Liver (tissue), 9 donors: Measurements from ENCODE around the gene CENPN. TPM values are rescaled to one million over a fixed set of nuclear protein-coding genes. Genes with fewer than 3 reads are reported as not detected.

Source experiments
- DNase-seq: peaks from one replicate; pipeline ENCODE4 v3.0.0-alpha.2; 2017; ENCODE audit warnings: low spot score
- H3K27ac ChIP-seq, 2 donors: one replicate each; pipeline ENCODE4 v1.7.0; 2013; ENCODE audit warnings: inconsistent platforms in 2 of 2, low read length in 2 of 2, control low read depth in 1 of 2, low read depth in 1 of 2, mild to moderate bottlenecking in 1 of 2
- H3K27me3 ChIP-seq, 4 donors: one replicate each; pipeline versions ENCODE4 v1.6.1 to v1.7.0; 2013; ENCODE audit warnings: low read length in 3 of 4, inconsistent platforms in 1 of 4, mild to moderate bottlenecking in 1 of 4, moderate library complexity in 1 of 4; ENCODE audit not compliant: control insufficient read depth in 4 of 4, insufficient read depth in 4 of 4
- H3K36me3 ChIP-seq, 4 donors: one replicate each; pipeline versions ENCODE4 v1.6.1 to v1.7.0; 2013; ENCODE audit warnings: low read length in 3 of 4, mild to moderate bottlenecking in 3 of 4, low read depth in 1 of 4, moderate library complexity in 1 of 4; ENCODE audit not compliant: control insufficient read depth in 4 of 4, insufficient read depth in 3 of 4
- H3K4me1 ChIP-seq, 4 donors: one replicate each; pipeline versions ENCODE4 v1.6.1 to v1.7.0; 2013; ENCODE audit warnings: low read length in 3 of 4, mild to moderate bottlenecking in 3 of 4, moderate library complexity in 1 of 4; ENCODE audit not compliant: control insufficient read depth in 4 of 4, insufficient read depth in 4 of 4
- H3K4me3 ChIP-seq, 3 donors: one replicate each; pipeline versions ENCODE4 v1.6.1 to v1.7.0; 2013; ENCODE audit warnings: low read length in 3 of 3, control low read depth in 1 of 3, low read depth in 1 of 3, mild to moderate bottlenecking in 1 of 3
- H3K9ac ChIP-seq, 2 donors: one replicate each; pipeline ENCODE4 v1.7.0; 2013; ENCODE audit warnings: low read length in 2 of 2, mild to moderate bottlenecking in 2 of 2, moderate library complexity in 2 of 2, control low read depth in 1 of 2, low read depth in 1 of 2
- H3K9me3 ChIP-seq, 4 donors: one replicate each; pipeline versions ENCODE4 v1.6.1 to v1.7.0; 2013; ENCODE audit warnings: low read length in 3 of 4; ENCODE audit not compliant: control insufficient read depth in 4 of 4
- EGR1 ChIP-seq, 2 donors: IDR thresholded peaks; 2 replicates each; pipeline ENCODE4 v1.6.1; 2016 to 2018; ENCODE audit warnings: antibody characterized with exemption in 2 of 2, low read depth in 2 of 2
- FOXA1 ChIP-seq: IDR thresholded peaks from 2 replicates; pipeline ENCODE4 v1.6.1; 2016; ENCODE audit warnings: antibody characterized with exemption
- HNF4A ChIP-seq, 2 donors: conservative IDR thresholded peaks; 2 replicates each; pipeline ENCODE4 v1.6.1; 2016; ENCODE audit warnings: antibody characterized with exemption in 2 of 2, mild to moderate bottlenecking in 2 of 2
- HNF4G ChIP-seq: IDR thresholded peaks from 2 replicates; pipeline ENCODE4 v1.6.1; 2016; ENCODE audit warnings: antibody characterized with exemption
- JUND ChIP-seq, 2 donors: IDR thresholded peaks; 2 replicates each; pipeline ENCODE4 v1.6.1; 2016; ENCODE audit warnings: antibody characterized with exemption in 2 of 2
- NR2F2 ChIP-seq: IDR thresholded peaks from 2 replicates; pipeline ENCODE4 v1.6.1; 2016; ENCODE audit warnings: antibody characterized with exemption
- RAD21 ChIP-seq, 2 donors: IDR thresholded peaks; 2 replicates each; pipeline ENCODE4 v1.6.1; 2016; ENCODE audit warnings: antibody characterized with exemption in 2 of 2, mild to moderate bottlenecking in 2 of 2
- RXRA ChIP-seq, 2 donors: IDR thresholded peaks; 2 replicates each; pipeline ENCODE4 v1.6.1; 2017 to 2018; ENCODE audit warnings: antibody characterized with exemption in 2 of 2, mild to moderate bottlenecking in 1 of 2
- SP1 ChIP-seq: IDR thresholded peaks from 2 replicates; pipeline ENCODE4 v1.6.1; 2018; ENCODE audit warnings: antibody characterized with exemption, mild to moderate bottlenecking
- TAF1 ChIP-seq: conservative IDR thresholded peaks from 2 replicates; pipeline ENCODE4 v1.6.1; 2016; ENCODE audit warnings: antibody characterized with exemption, mild to moderate bottlenecking
- YY1 ChIP-seq: IDR thresholded peaks from 2 replicates; pipeline ENCODE4 v1.6.1; 2016; ENCODE audit warnings: antibody characterized with exemption, mild to moderate bottlenecking
- WGBS: extraction: QIAGEN DNeasy Blood & Tissue Kit; methylation state at CpG from one replicate; pipeline ENCODE4 v1.1.7; 2013; 5-methylcytosine and 5-hydroxymethylcytosine counted together
- polyA plus RNA-seq, 2 donors: library from polyadenylated mRNA; stranded (reverse) in 1 of 2; unstranded in 1 of 2; fragments of 200-250 nt in 1 of 2; fragments of >200 nt in 1 of 2; fragmentation: Nextera tagmentation in 1 of 2; extraction: Ambion mirVana in 1 of 2; gene quantifications; one replicate each; pipeline versions ENCODE4 v1.2.1 to v1.2.3, GENCODE V29; 2013 to 2015
- total RNA-seq, 2 donors: library from RNA; depleted of rRNA; stranded (reverse); fragments of >200 nt; gene quantifications; one replicate each; pipeline ENCODE4 v1.2.3, GENCODE V29; 2014
- TF ChIP-seq, protein P1 (sequence below): fragments of 150-350 bp; IDR thresholded peaks from 2 replicates; pipeline ENCODE4 v1.5.1; 2017; ENCODE audit warnings: improper control_type of control experiment, low read depth, low read length; ENCODE audit not compliant: missing input control
- TF ChIP-seq, protein P2 (sequence below): IDR thresholded peaks from 2 replicates; pipeline ENCODE4 v1.6.1; 2016; ENCODE audit warnings: antibody characterized with exemption
- TF ChIP-seq, protein P3 (sequence below): IDR thresholded peaks from 2 replicates; pipeline ENCODE4 v1.6.1; 2016; ENCODE audit warnings: antibody characterized with exemption, mild to moderate bottlenecking
- TF ChIP-seq, protein P4 (sequence below): IDR thresholded peaks from 2 replicates; pipeline ENCODE4 v1.6.1; 2016; ENCODE audit warnings: antibody characterized with exemption
- TF ChIP-seq, protein P5 (sequence below): IDR thresholded peaks from 2 replicates; pipeline ENCODE4 v1.6.1; 2016; ENCODE audit warnings: antibody characterized with exemption
- donor health status: healthy.
- donor health status: healthy.
- donor health status: healthy.
- donor health status: healthy.
- donor health status: healthy.

Gene CENPN
- total and polyA plus RNA-seq, 4 donors: 1.8 to 30.8 (median 7.9) TPM

DNA sequence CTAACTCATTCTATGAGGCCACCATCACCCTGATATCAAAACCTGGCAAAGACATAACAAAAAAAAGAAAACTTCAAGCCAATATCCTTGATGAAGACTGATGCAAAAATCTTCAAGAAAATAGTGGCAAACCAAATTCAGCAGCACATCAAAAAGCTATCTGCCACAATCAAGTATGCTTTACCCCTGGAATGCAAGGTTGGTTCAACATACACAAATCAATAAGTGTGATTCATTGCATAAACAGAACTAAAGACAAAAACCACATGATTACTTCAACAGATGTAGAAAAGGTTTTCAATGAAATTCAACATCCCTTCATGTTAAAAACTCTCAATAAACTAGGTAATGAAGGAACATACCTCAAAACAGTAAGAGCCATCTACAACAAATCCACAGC, 48.7 kb upstream of the CENPN start:
- DNase-seq: no peak
- TF ChIP-seq, protein P1, sequence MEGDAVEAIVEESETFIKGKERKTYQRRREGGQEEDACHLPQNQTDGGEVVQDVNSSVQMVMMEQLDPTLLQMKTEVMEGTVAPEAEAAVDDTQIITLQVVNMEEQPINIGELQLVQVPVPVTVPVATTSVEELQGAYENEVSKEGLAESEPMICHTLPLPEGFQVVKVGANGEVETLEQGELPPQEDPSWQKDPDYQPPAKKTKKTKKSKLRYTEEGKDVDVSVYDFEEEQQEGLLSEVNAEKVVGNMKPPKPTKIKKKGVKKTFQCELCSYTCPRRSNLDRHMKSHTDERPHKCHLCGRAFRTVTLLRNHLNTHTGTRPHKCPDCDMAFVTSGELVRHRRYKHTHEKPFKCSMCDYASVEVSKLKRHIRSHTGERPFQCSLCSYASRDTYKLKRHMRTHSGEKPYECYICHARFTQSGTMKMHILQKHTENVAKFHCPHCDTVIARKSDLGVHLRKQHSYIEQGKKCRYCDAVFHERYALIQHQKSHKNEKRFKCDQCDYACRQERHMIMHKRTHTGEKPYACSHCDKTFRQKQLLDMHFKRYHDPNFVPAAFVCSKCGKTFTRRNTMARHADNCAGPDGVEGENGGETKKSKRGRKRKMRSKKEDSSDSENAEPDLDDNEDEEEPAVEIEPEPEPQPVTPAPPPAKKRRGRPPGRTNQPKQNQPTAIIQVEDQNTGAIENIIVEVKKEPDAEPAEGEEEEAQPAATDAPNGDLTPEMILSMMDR: no peak
- TF ChIP-seq, protein P2, sequence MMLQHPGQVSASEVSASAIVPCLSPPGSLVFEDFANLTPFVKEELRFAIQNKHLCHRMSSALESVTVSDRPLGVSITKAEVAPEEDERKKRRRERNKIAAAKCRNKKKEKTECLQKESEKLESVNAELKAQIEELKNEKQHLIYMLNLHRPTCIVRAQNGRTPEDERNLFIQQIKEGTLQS: no peak
- TF ChIP-seq, protein P3, sequence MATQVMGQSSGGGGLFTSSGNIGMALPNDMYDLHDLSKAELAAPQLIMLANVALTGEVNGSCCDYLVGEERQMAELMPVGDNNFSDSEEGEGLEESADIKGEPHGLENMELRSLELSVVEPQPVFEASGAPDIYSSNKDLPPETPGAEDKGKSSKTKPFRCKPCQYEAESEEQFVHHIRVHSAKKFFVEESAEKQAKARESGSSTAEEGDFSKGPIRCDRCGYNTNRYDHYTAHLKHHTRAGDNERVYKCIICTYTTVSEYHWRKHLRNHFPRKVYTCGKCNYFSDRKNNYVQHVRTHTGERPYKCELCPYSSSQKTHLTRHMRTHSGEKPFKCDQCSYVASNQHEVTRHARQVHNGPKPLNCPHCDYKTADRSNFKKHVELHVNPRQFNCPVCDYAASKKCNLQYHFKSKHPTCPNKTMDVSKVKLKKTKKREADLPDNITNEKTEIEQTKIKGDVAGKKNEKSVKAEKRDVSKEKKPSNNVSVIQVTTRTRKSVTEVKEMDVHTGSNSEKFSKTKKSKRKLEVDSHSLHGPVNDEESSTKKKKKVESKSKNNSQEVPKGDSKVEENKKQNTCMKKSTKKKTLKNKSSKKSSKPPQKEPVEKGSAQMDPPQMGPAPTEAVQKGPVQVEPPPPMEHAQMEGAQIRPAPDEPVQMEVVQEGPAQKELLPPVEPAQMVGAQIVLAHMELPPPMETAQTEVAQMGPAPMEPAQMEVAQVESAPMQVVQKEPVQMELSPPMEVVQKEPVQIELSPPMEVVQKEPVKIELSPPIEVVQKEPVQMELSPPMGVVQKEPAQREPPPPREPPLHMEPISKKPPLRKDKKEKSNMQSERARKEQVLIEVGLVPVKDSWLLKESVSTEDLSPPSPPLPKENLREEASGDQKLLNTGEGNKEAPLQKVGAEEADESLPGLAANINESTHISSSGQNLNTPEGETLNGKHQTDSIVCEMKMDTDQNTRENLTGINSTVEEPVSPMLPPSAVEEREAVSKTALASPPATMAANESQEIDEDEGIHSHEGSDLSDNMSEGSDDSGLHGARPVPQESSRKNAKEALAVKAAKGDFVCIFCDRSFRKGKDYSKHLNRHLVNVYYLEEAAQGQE: no peak
- no peak for TF ChIP-seq RXRA (IDR thresholded peaks at IDR 0.05)
- TF ChIP-seq EGR1 (IDR thresholded peaks at IDR 0.05; ENCODE audit: low read depth in 2 of 2): no peak
- TF ChIP-seq RAD21 (IDR thresholded peaks at IDR 0.05): no peak
- no peak for TF ChIP-seq FOXA1
- TF ChIP-seq HNF4A (conservative IDR thresholded peaks at IDR 0.05): no peak
- TF ChIP-seq, protein P4, sequence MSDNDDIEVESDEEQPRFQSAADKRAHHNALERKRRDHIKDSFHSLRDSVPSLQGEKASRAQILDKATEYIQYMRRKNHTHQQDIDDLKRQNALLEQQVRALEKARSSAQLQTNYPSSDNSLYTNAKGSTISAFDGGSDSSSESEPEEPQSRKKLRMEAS: no peak
- TF ChIP-seq JUND (IDR thresholded peaks at IDR 0.05): no peak
- Histone ChIP-seq H3K36me3 (no peaks in the 10 kb centered on the region), H3K9ac (no peak overlapping the region), H3K4me3 (no peak overlapping the region), H3K27me3 (no peaks in the 10 kb centered on the region), H3K4me1 (no peaks in the 10 kb centered on the region), H3K27ac (no peak overlapping the region), H3K9me3 (peaks cover 2 to 12% (median 3%) of the 10 kb centered on the region in 4 donors)

DNA sequence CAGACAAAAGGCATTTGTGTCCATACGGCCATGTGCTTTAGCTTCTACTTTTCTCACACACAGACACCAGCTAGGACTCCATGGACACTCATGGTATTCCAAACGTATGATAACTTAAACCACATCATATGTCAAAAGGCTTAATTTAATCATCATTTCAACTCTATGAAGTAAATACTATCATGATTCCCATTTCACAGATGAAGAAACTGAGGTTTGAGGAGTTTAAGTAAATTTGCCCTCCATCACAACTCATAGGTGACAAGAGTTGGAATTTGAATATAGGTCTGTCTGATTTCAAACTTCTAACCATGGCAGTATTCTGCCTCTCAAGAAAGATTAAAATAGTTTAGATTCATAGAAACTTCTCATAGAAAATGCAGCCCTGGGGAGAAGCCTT, 44.1 kb upstream of the CENPN start:
- peaks cover 2 to 12% (median 3%) of the 10 kb centered on the region in 4 donors for H3K9me3 ChIP-seq
- 91% methylated on average over 2 of the region's 2 CpGs for WGBS
- no peak overlapping the region for H3K4me3 ChIP-seq
- no peaks in the 10 kb centered on the region for H3K36me3 ChIP-seq
- H3K27me3 ChIP-seq: no peaks in the 10 kb centered on the region
- H3K9ac ChIP-seq: no peak overlapping the region
- no peak overlapping the region for H3K27ac ChIP-seq
- no peak for TF ChIP-seq HNF4G
- TF ChIP-seq, protein P5, sequence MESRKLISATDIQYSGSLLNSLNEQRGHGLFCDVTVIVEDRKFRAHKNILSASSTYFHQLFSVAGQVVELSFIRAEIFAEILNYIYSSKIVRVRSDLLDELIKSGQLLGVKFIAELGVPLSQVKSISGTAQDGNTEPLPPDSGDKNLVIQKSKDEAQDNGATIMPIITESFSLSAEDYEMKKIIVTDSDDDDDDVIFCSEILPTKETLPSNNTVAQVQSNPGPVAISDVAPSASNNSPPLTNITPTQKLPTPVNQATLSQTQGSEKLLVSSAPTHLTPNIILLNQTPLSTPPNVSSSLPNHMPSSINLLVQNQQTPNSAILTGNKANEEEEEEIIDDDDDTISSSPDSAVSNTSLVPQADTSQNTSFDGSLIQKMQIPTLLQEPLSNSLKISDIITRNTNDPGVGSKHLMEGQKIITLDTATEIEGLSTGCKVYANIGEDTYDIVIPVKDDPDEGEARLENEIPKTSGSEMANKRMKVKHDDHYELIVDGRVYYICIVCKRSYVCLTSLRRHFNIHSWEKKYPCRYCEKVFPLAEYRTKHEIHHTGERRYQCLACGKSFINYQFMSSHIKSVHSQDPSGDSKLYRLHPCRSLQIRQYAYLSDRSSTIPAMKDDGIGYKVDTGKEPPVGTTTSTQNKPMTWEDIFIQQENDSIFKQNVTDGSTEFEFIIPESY: no peak
- no peak for TF ChIP-seq TAF1
- TF ChIP-seq, protein P2: no peak
- TF ChIP-seq, protein P3: no peak
- TF ChIP-seq EGR1 (IDR thresholded peaks at IDR 0.05; ENCODE audit: low read depth in 2 of 2): no peak
- no peak for TF ChIP-seq SP1
- TF ChIP-seq, protein P1: no peak
- no peak for TF ChIP-seq YY1
- TF ChIP-seq, protein P4: no peak
- TF ChIP-seq JUND (IDR thresholded peaks at IDR 0.05): no peak
- no peak for TF ChIP-seq NR2F2
- TF ChIP-seq HNF4A (conservative IDR thresholded peaks at IDR 0.05): no peak
- no peaks in the 10 kb centered on the region for H3K4me1 ChIP-seq
- no peak for DNase-seq
